ENCODE measurements around the gene POLN. TPM values are rescaled to one million over a fixed set of nuclear protein-coding genes. Genes with fewer than 3 reads are reported as not detected.

POLN gene
- 1 to 10 TPM; 3.3 to 9.6 (median 5.5) TPM for total RNA-seq

DNA sequence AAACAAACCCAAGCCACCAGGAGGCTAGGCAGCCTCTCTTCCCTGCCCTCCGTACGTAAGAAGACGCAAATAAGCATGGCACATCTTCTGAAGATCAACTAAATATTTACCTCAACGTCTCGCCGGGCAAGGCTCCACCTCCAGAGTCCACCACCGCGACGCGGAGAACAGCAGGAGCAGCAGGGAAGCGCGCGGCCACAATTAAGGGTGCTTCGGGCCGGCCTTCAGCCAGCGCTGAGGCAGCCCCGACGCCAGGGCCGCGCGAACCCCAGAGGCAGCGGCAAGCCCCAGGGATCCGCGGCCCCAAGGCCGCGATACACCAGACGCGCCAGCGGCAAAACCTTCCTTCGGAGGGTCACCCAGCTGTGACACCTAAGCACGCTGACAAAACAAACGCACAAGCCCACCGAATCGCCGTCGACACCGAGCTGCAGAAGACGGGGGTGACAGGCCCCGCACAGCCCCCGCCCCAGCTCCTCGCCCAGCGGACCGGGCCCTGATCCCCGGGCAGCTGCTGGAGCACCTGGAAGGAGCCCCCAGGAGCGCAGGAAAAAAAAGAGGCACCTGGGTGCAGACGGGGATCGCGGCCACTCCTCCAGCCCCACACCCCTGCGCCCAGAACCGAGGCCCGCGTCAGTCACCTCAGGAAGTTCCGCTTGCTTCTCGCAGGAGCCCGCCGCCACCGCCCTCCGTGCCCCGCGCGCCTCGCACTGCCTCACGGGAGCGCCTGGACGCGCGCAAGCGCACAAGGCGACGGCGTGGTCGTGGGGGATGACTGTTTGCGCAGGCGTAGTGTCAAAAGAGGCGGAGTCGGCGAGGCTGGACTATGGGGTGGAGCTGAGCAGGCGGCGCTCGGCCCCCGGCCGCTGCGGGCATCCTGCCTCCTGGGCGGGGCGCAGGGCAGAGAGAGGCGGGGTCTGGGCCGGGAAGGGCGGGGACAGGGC, at the start of gene POLN, which contains the start of gene HAUS3:
POLN (minus strand) TSS at position 712 of the 944 bp plus-strand sequence. CDS start 12,890 bp downstream, outside the sequence.
HAUS3 (minus strand) TSS at position 712 of the 944 bp plus-strand sequence. CDS start 1,175 bp downstream, outside the sequence.
- no peaks in the 10 kb centered on the region for H3K9me3 ChIP-seq
- H3K27ac ChIP-seq: peak within 1 kb of the TSS in 3 of 4 donors; percentile 79 to 86 (median 79)
- peak; percentile 96 to 98 for DNase-seq (ENCODE audit: low spot score in 2 of 2)
- peaks cover 0 to 90% (median 46%) of the 10 kb centered on the region in 4 donors for H3K4me1 ChIP-seq
- peaks cover 0 to 14% (median 0%) of the 10 kb centered on the region in 3 donors for H3K36me3 ChIP-seq
- peak; percentile 87 to 98 for TF ChIP-seq EP300 (IDR thresholded peaks at IDR 0.05)
- TF ChIP-seq POLR2A (IDR thresholded peaks at IDR 0.05): peak; percentile 45 to 89
- TF ChIP-seq, protein P1, sequence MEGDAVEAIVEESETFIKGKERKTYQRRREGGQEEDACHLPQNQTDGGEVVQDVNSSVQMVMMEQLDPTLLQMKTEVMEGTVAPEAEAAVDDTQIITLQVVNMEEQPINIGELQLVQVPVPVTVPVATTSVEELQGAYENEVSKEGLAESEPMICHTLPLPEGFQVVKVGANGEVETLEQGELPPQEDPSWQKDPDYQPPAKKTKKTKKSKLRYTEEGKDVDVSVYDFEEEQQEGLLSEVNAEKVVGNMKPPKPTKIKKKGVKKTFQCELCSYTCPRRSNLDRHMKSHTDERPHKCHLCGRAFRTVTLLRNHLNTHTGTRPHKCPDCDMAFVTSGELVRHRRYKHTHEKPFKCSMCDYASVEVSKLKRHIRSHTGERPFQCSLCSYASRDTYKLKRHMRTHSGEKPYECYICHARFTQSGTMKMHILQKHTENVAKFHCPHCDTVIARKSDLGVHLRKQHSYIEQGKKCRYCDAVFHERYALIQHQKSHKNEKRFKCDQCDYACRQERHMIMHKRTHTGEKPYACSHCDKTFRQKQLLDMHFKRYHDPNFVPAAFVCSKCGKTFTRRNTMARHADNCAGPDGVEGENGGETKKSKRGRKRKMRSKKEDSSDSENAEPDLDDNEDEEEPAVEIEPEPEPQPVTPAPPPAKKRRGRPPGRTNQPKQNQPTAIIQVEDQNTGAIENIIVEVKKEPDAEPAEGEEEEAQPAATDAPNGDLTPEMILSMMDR (IDR thresholded peaks at IDR 0.05): peak in 1 of 5 experiments; percentile 12
- H3K4me3 ChIP-seq: peak within 1 kb of the TSS; percentile 72 to 97 (median 88)
- H3K27me3 ChIP-seq: no peaks in the 10 kb centered on the region
- 1% methylated on average over 73 to 85 of the region's 88 CpGs for WGBS, 2 donors

DNA sequence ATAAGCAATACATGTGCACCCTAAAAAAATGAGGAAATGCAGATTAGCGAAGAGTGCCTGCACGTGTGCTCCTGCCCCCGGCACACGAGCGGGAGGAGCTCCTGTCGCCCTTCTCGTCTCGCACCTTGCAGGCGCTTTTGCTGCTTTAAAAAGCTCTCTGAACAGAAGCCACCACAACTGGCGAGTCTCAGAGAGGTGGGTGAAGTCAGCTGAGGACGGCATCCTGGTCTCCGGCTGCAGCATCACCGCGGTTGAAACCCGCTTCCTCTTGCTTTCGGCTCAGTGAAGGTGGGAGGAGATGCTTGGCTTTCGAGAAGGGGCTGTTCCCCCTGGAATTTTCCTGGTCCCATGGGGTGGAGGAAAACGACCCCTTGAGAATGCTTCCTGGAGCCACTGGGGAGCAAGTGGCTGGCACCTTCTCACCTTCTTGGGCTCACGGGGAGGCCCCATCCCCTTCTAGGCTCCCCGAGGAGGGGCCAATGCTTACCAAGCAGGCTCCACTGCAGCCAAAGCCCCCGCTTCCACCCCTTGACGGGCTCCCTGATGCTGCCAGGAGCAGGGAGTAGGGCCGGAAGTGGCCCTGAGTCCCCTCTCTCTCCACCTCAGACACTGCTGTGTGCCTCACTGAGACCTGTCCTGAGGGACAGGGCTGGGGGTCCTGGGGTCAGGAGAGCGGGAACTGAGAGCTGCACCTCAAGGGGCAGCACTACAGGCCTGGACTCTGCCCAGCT, 49.2 kb upstream of the POLN start:
- TF ChIP-seq POLR2A (IDR thresholded peaks at IDR 0.05) (no peak), EP300 (IDR thresholded peaks at IDR 0.05) (no peak)
- TF ChIP-seq, protein P1 (IDR thresholded peaks at IDR 0.05): no peak
- WGBS, 2 donors: 72 to 75% methylated on average over 20 to 23 of the region's 24 CpGs
- H3K27ac ChIP-seq: no peak overlapping the region
- H3K9me3 ChIP-seq: no peaks in the 10 kb centered on the region
- DNase-seq (ENCODE audit: low spot score in 2 of 2): peak in 1 of 2 donors; percentile 5
- H3K4me3 ChIP-seq: no peak overlapping the region
- peaks cover 0 to 14% (median 0%) of the 10 kb centered on the region in 4 donors for H3K4me1 ChIP-seq
- H3K36me3 ChIP-seq: peaks cover 0 to 5% (median 0%) of the 10 kb centered on the region in 3 donors
- H3K27me3 ChIP-seq: no peaks in the 10 kb centered on the region

DNA sequence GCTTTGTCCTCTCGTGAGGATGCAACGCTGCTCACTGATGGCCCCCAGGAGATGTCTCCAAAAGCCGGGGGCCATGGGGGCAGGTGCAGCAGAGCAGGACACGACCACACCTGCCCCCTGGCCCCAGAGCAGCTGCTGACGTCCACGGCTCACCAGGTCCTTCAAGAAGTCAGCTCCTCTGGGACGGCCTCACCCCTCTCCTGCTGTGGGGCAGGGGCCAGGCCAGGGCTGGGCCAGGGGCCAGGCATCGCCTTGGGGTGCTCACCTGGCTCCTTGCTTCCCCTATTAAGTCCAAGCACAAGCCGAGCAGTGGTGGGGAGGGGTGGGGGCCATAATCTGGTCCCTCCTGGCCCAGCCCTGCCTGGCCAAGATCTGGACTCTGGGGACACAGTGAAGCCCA, 48.6 kb upstream of the POLN start:
- Histone ChIP-seq H3K4me3 (no peak overlapping the region), H3K4me1 (peaks cover 0 to 18% (median 0%) of the 10 kb centered on the region in 4 donors), H3K27me3 (no peaks in the 10 kb centered on the region), H3K27ac (no peak overlapping the region), H3K9me3 (no peaks in the 10 kb centered on the region), H3K36me3 (no peaks in the 10 kb centered on the region)
- WGBS, 2 donors: 79 to 91% methylated on average over 8 to 9 of the region's 9 CpGs
- TF ChIP-seq POLR2A (IDR thresholded peaks at IDR 0.05) (no peak), EP300 (IDR thresholded peaks at IDR 0.05) (no peak)
- TF ChIP-seq, protein P1 (IDR thresholded peaks at IDR 0.05): no peak
- peak in 1 of 2 donors; percentile 6 for DNase-seq (ENCODE audit: low spot score in 2 of 2)

DNA sequence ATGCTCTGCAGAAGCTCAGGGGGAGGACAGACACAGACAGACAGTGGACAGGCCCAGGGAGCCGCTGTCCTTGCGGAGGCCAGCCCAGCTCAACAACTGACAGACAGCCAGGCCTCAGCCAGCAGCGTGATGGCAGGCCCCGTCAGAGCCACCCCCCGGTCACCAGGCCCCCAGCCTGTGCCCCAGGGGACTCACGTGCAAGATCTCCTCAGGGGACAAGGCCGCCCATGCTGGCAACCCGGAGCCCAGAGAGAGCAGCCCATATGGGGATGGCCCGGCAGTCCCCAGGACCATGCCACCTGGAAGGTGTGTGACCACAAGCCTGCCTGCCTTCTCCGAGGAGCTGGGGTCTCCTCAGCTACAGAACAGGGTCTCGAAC, 48.0 kb upstream of the POLN start:
- Histone ChIP-seq H3K27me3 (no peaks in the 10 kb centered on the region), H3K4me3 (no peak overlapping the region), H3K4me1 (peaks cover 0 to 18% (median 0%) of the 10 kb centered on the region in 4 donors), H3K36me3 (no peaks in the 10 kb centered on the region), H3K27ac (no peak overlapping the region), H3K9me3 (no peaks in the 10 kb centered on the region)
- peak in 1 of 2 donors; percentile 5 for DNase-seq (ENCODE audit: low spot score in 2 of 2)
- TF ChIP-seq, protein P1 (IDR thresholded peaks at IDR 0.05): no peak
- TF ChIP-seq EP300 (IDR thresholded peaks at IDR 0.05) (no peak), POLR2A (IDR thresholded peaks at IDR 0.05) (no peak)
- WGBS, 2 donors: 80 to 95% methylated on average over 2 to 4 of the region's 11 CpGs

Data from tibial nerve (tissue), 4 donors.